ENCODE measurements around the gene RIMS3. TPM values are rescaled to one million over a fixed set of nuclear protein-coding genes. Genes with fewer than 3 reads are reported as not detected.
A peak's percentile ranks its signal among the peaks of the same experiment; 100 is the strongest.

The RIMS3 gene
- total RNA-seq, 2 donors from 2014 or later = 8.8 to 9.3 TPM

GRCh38 chr1:40628903-40629292 is 36.6 kb downstream of the RIMS3 start:
- DNase-seq = no peak
- Mint-ChIP-seq H3K27ac (no peak overlapping the region), H3K27me3 (ENCODE audit: low read depth) (no peaks in the 10 kb centered on the region), H3K4me3 (peak overlapping the region; percentile 50 to 63), H3K36me3 (ENCODE audit: insufficient read depth in 2 of 2) (no peaks in the 10 kb centered on the region), H3K9me3 (no peaks in the 10 kb centered on the region), H3K4me1 (ENCODE audit: low read depth) (peaks cover 38% of the 10 kb centered on the region)
- peak in 1 of 2 donors; percentile 6 for ATAC-seq (replicated peaks in 1 of 2)

- peak overlapping the region; percentile 50 to 63 for H3K4me3 Mint-ChIP-seq
- DNase-seq = peak; percentile 55 to 73
These were observed 37.2 kb downstream of the RIMS3 start for GRCh38 chr1:40627987-40628902.

GRCh38 chr1:40626383-40626770 is 39.1 kb downstream of the RIMS3 start:
- no peak overlapping the region for H3K4me3 Mint-ChIP-seq

More at GRCh38 chr1:40627987-40628902, 37.2 kb downstream of the RIMS3 start:
- H3K9me3 Mint-ChIP-seq = no peaks in the 10 kb centered on the region
- peak; percentile 90 to 92 for ATAC-seq (replicated peaks in 1 of 2)
- no peaks in the 10 kb centered on the region for H3K36me3 Mint-ChIP-seq (ENCODE audit: insufficient read depth in 2 of 2)
- H3K27me3 Mint-ChIP-seq (ENCODE audit: low read depth) = no peaks in the 10 kb centered on the region
- H3K27ac Mint-ChIP-seq = peak overlapping the region; percentile 19
- peaks cover 36% of the 10 kb centered on the region for H3K4me1 Mint-ChIP-seq (ENCODE audit: low read depth)

GRCh38 chr1:40625476-40626382 is 39.8 kb downstream of the RIMS3 start:
- H3K4me1 Mint-ChIP-seq (ENCODE audit: low read depth) = peaks cover 36% of the 10 kb centered on the region
- ATAC-seq (replicated peaks in 1 of 2) (no peak), DNase-seq (no peak)
- H3K27me3 Mint-ChIP-seq (ENCODE audit: low read depth) = no peaks in the 10 kb centered on the region
- no peaks in the 10 kb centered on the region for H3K9me3 Mint-ChIP-seq
- no peak overlapping the region for H3K4me3 Mint-ChIP-seq
- no peaks in the 10 kb centered on the region for H3K36me3 Mint-ChIP-seq (ENCODE audit: insufficient read depth in 2 of 2)
- no peak overlapping the region for H3K27ac Mint-ChIP-seq

More at GRCh38 chr1:40626383-40626770, 39.1 kb downstream of the RIMS3 start:
- DNase-seq (no peak), ATAC-seq (replicated peaks in 1 of 2) (no peak)
- H3K9me3 Mint-ChIP-seq = no peaks in the 10 kb centered on the region
- H3K36me3 Mint-ChIP-seq (ENCODE audit: insufficient read depth in 2 of 2) = no peaks in the 10 kb centered on the region
- H3K27me3 Mint-ChIP-seq (ENCODE audit: low read depth) = no peaks in the 10 kb centered on the region
- H3K4me1 Mint-ChIP-seq (ENCODE audit: low read depth) = peaks cover 36% of the 10 kb centered on the region
- no peak overlapping the region for H3K27ac Mint-ChIP-seq

- no peaks in the 10 kb centered on the region for H3K27me3 Mint-ChIP-seq (ENCODE audit: low read depth)
- H3K9me3 Mint-ChIP-seq = no peaks in the 10 kb centered on the region
- DNase-seq (peak; percentile 26 to 36), ATAC-seq (replicated peaks in 1 of 2) (no peak)
- no peak overlapping the region for H3K4me3 Mint-ChIP-seq
- H3K27ac Mint-ChIP-seq = no peak overlapping the region
- peaks cover 35% of the 10 kb centered on the region for H3K4me1 Mint-ChIP-seq (ENCODE audit: low read depth)
- no peaks in the 10 kb centered on the region for H3K36me3 Mint-ChIP-seq (ENCODE audit: insufficient read depth in 2 of 2)
These were observed 40.4 kb downstream of the RIMS3 start for GRCh38 chr1:40625076-40625475.

- Mint-ChIP-seq H3K9me3 (no peaks in the 10 kb centered on the region), H3K27me3 (ENCODE audit: low read depth) (no peaks in the 10 kb centered on the region), H3K4me3 (no peak overlapping the region), H3K36me3 (ENCODE audit: insufficient read depth in 2 of 2) (no peaks in the 10 kb centered on the region), H3K27ac (no peak overlapping the region), H3K4me1 (ENCODE audit: low read depth) (peaks cover 15% of the 10 kb centered on the region)
- DNase-seq (no peak), ATAC-seq (replicated peaks in 1 of 2) (no peak)
These were observed 42.4 kb downstream of the RIMS3 start for GRCh38 chr1:40622936-40623629.

GRCh38 chr1:40621821-40622450 is 43.5 kb downstream of the RIMS3 start:
- H3K4me3 Mint-ChIP-seq = no peak overlapping the region
- no peaks in the 10 kb centered on the region for H3K36me3 Mint-ChIP-seq (ENCODE audit: insufficient read depth in 2 of 2)
- peaks cover 7% of the 10 kb centered on the region for H3K4me1 Mint-ChIP-seq (ENCODE audit: low read depth)
- DNase-seq (no peak), ATAC-seq (replicated peaks in 1 of 2) (no peak)
- no peaks in the 10 kb centered on the region for H3K9me3 Mint-ChIP-seq
- no peaks in the 10 kb centered on the region for H3K27me3 Mint-ChIP-seq (ENCODE audit: low read depth)
- no peak overlapping the region for H3K27ac Mint-ChIP-seq

GRCh38 chr1:40620586-40621210 is 44.8 kb downstream of the RIMS3 start:
- no peaks in the 10 kb centered on the region for H3K9me3 Mint-ChIP-seq
- no peaks in the 10 kb centered on the region for H3K27me3 Mint-ChIP-seq (ENCODE audit: low read depth)
- no peak overlapping the region for H3K27ac Mint-ChIP-seq
- no peaks in the 10 kb centered on the region for H3K36me3 Mint-ChIP-seq (ENCODE audit: insufficient read depth in 2 of 2)
- DNase-seq (no peak), ATAC-seq (replicated peaks in 1 of 2) (no peak)
- H3K4me1 Mint-ChIP-seq (ENCODE audit: low read depth) = no peaks in the 10 kb centered on the region
- H3K4me3 Mint-ChIP-seq = no peak overlapping the region

GRCh38 chr1:40620150-40620549 is 45.3 kb downstream of the RIMS3 start:
- no peak for DNase-seq
- Mint-ChIP-seq H3K9me3 (no peaks in the 10 kb centered on the region), H3K4me3 (no peak overlapping the region), H3K27ac (no peak overlapping the region), H3K4me1 (ENCODE audit: low read depth) (no peaks in the 10 kb centered on the region), H3K36me3 (ENCODE audit: insufficient read depth in 2 of 2) (no peaks in the 10 kb centered on the region), H3K27me3 (ENCODE audit: low read depth) (no peaks in the 10 kb centered on the region)
- ATAC-seq (replicated peaks in 1 of 2) = no peak

GRCh38 chr1:40618108-40618507 is 47.4 kb downstream of the RIMS3 start:
- no peak for DNase-seq
- Mint-ChIP-seq H3K36me3 (ENCODE audit: insufficient read depth in 2 of 2) (no peaks in the 10 kb centered on the region), H3K4me3 (no peak overlapping the region), H3K9me3 (no peaks in the 10 kb centered on the region), H3K27ac (no peak overlapping the region), H3K4me1 (ENCODE audit: low read depth) (no peaks in the 10 kb centered on the region), H3K27me3 (ENCODE audit: low read depth) (no peaks in the 10 kb centered on the region)
- ATAC-seq (replicated peaks in 1 of 2) = no peak

- Mint-ChIP-seq H3K27ac (no peak overlapping the region), H3K36me3 (ENCODE audit: insufficient read depth in 2 of 2) (no peaks in the 10 kb centered on the region), H3K9me3 (no peaks in the 10 kb centered on the region), H3K4me1 (ENCODE audit: low read depth) (peaks cover 7% of the 10 kb centered on the region), H3K4me3 (no peak overlapping the region), H3K27me3 (ENCODE audit: low read depth) (no peaks in the 10 kb centered on the region)
- ATAC-seq (replicated peaks in 1 of 2) (peak; percentile 81 to 91), DNase-seq (peak; percentile 72 to 76)
These were observed 53.1 kb downstream of the RIMS3 start for GRCh38 chr1:40612345-40612831.

GRCh38 chr1:40610156-40610555 is 55.3 kb downstream of the RIMS3 start:
- Mint-ChIP-seq H3K27me3 (ENCODE audit: low read depth) (no peaks in the 10 kb centered on the region), H3K36me3 (ENCODE audit: insufficient read depth in 2 of 2) (no peaks in the 10 kb centered on the region), H3K9me3 (no peaks in the 10 kb centered on the region), H3K27ac (no peak overlapping the region), H3K4me3 (no peak overlapping the region), H3K4me1 (ENCODE audit: low read depth) (peaks cover 7% of the 10 kb centered on the region)
- DNase-seq (no peak), ATAC-seq (replicated peaks in 1 of 2) (no peak)
